IMR-90 (cell line): ENCODE measurements around the gene HADH. TPM values are rescaled to one million over a fixed set of nuclear protein-coding genes. Genes with fewer than 3 reads are reported as not detected.

ENCODE experiments used
- ATAC-seq: fragments of 200-7000 bp; cut with Tn5 transposase; 2 replicates; pipeline ENCODE4 v1.9.1; 2020; ENCODE audit warnings: low read depth, mild to moderate bottlenecking, moderate library complexity
- BruUV-seq: library from RNA; stranded (reverse); fragments of 400-500 nt; replicated peaks from 2 replicates; lab custom pipeline; 2021; lab: Mats Ljungman, UMichigan
- CTCF ChIA-PET: fragments of 300-600 bp; formaldehyde crosslinking; extraction: SDS; loops from one replicate; lab custom pipeline; 2021; ENCODE audit warnings: antibody characterized with exemption; lab: Yijun Ruan, JAX
- POLR2A ChIA-PET: fragments of 300-600 bp; sonication (Branson Sonifier 250); formaldehyde crosslinking; loops from one replicate; lab custom pipeline; 2022; ENCODE audit warnings: antibody characterized with exemption; ENCODE audit not compliant: unreplicated experiment; lab: Charles Lee
- DNase-seq: peaks from one replicate; pipeline ENCODE4 v3.0.0; 2013
- H2AFZ ChIP-seq: replicated peaks from 2 replicates; pipeline ENCODE3; 2013; ENCODE audit warnings: low read length, mild to moderate bottlenecking; ENCODE audit not compliant: poor library complexity
- H2AK5ac ChIP-seq: 2 replicates; pipeline ENCODE4 v1.6.1; 2013; ENCODE audit warnings: low read depth, low read length, inconsistent platforms
- H2AK9ac ChIP-seq: replicated peaks from 2 replicates; pipeline ENCODE3; 2013; ENCODE audit warnings: mild to moderate bottlenecking, low read depth, low read length, moderate library complexity; ENCODE audit not compliant: poor library complexity
- H2BK120ac ChIP-seq: 2 replicates; pipeline ENCODE4 v1.6.1; 2013; ENCODE audit warnings: low read depth, low read length, inconsistent platforms
- H2BK15ac ChIP-seq: 3 replicates; pipeline ENCODE4 v1.6.1; 2013; ENCODE audit warnings: low read depth, low read length, inconsistent platforms
- H2BK20ac ChIP-seq: 2 replicates; pipeline ENCODE4 v1.6.1; 2013; ENCODE audit warnings: low read depth, mild to moderate bottlenecking, inconsistent platforms, low read length, moderate library complexity
- H2BK5ac ChIP-seq: 2 replicates; pipeline ENCODE4 v1.6.1; 2013; ENCODE audit warnings: mild to moderate bottlenecking, low read depth, low read length, inconsistent platforms; ENCODE audit not compliant: poor library complexity, severe bottlenecking
- H3K14ac ChIP-seq: replicated peaks from 2 replicates; pipeline ENCODE4 v1.6.1; 2013; ENCODE audit warnings: low read depth, low read length, inconsistent platforms
- H3K18ac ChIP-seq: 2 replicates; pipeline ENCODE4 v1.6.1; 2013; ENCODE audit warnings: low read depth, low read length, control low read depth
- H3K23ac ChIP-seq: 2 replicates; pipeline ENCODE4 v1.6.1; 2013; ENCODE audit warnings: low read depth, low read length, inconsistent platforms
- H3K27ac ChIP-seq: 2 replicates; pipeline ENCODE4 v1.5.1; 2013; ENCODE audit warnings: mild to moderate bottlenecking, control low read depth, low read length; ENCODE audit not compliant: insufficient read depth
- H3K27me3 ChIP-seq: 2 replicates; pipeline ENCODE4 v1.6.1; 2013; ENCODE audit warnings: low read length; ENCODE audit not compliant: control insufficient read depth, insufficient read depth
- H3K36me3 ChIP-seq: 2 replicates; pipeline ENCODE4 v1.6.1; 2013; ENCODE audit warnings: low read length, mixed read lengths; ENCODE audit not compliant: control insufficient read depth, insufficient read depth
- H3K4ac ChIP-seq: 2 replicates; pipeline ENCODE4 v1.6.1; 2013; ENCODE audit warnings: low read depth, low read length, inconsistent platforms
- H3K4me1 ChIP-seq: 2 replicates; pipeline ENCODE4 v1.6.1; 2013; ENCODE audit warnings: low read length, mixed read lengths; ENCODE audit not compliant: control insufficient read depth, insufficient read depth
- H3K4me2 ChIP-seq: 2 replicates; pipeline ENCODE4 v1.6.1; 2013; ENCODE audit warnings: low read depth, mild to moderate bottlenecking, control low read depth, low read length, moderate library complexity
- H3K4me3 ChIP-seq: 2 replicates; pipeline ENCODE4 v1.5.1; 2013; ENCODE audit warnings: low read depth, mild to moderate bottlenecking, control low read depth, low read length, moderate library complexity; ENCODE audit not compliant: insufficient read depth
- H3K56ac ChIP-seq: 2 replicates; pipeline ENCODE4 v1.6.1; 2013; ENCODE audit warnings: low read length, inconsistent platforms; ENCODE audit not compliant: insufficient read depth; ENCODE audit errors: extremely low read depth
- H3K79me1 ChIP-seq, 2 experiments: 2 replicates each; pipeline ENCODE4 v1.6.1; 2013; ENCODE audit warnings: low read length in 2 of 2, inconsistent platforms in 1 of 2, low read depth in 1 of 2
- H3K9ac ChIP-seq: 2 replicates; pipeline ENCODE4 v1.6.1; 2013; ENCODE audit warnings: low read depth, low read length, control low read depth
- H3K9me1 ChIP-seq: 2 replicates; pipeline ENCODE4 v1.6.1; 2013; ENCODE audit warnings: low read length, inconsistent platforms; ENCODE audit not compliant: insufficient read depth
- H3K9me3 ChIP-seq: 2 replicates; pipeline ENCODE4 v1.6.1; 2013; ENCODE audit warnings: low read length; ENCODE audit not compliant: control insufficient read depth, insufficient read depth
- H4K20me1 ChIP-seq: 2 replicates; pipeline ENCODE4 v1.6.1; 2013; ENCODE audit warnings: low read length, inconsistent platforms; ENCODE audit not compliant: insufficient read depth
- H4K5ac ChIP-seq: 2 replicates; pipeline ENCODE4 v1.6.1; 2013; ENCODE audit warnings: mild to moderate bottlenecking, low read depth, low read length, control low read depth
- H4K8ac ChIP-seq, 2 experiments: 2 replicates each; pipeline ENCODE4 v1.6.1; 2013; ENCODE audit warnings: low read depth in 2 of 2, low read length in 2 of 2, control low read depth in 1 of 2, inconsistent platforms in 1 of 2
- H4K91ac ChIP-seq: 2 replicates; pipeline ENCODE4 v1.6.1; 2013; ENCODE audit warnings: low read depth, low read length, inconsistent platforms; ENCODE audit not compliant: insufficient read depth
- CEBPB ChIP-seq: IDR thresholded peaks from 2 replicates; pipeline ENCODE4 v1.6.1; 2012; ENCODE audit warnings: low read depth, low read length, improper control_type of control experiment
- ELK1 ChIP-seq: fragments of 150-350 bp; IDR thresholded peaks from 2 replicates; pipeline ENCODE4 v1.6.1; 2016; ENCODE audit warnings: low read depth, mild to moderate bottlenecking, low read length, moderate library complexity, borderline replicate concordance
- FOS ChIP-seq: fragments of 150-350 bp; IDR thresholded peaks from 2 replicates; pipeline ENCODE4 v1.6.1; 2016; ENCODE audit warnings: low read depth, low read length
- POLR2A ChIP-seq: IDR thresholded peaks from 2 replicates; pipeline ENCODE4 v1.6.1; 2012; ENCODE audit warnings: mild to moderate bottlenecking, low read depth, low read length
- RCOR1 ChIP-seq: IDR thresholded peaks from 2 replicates; pipeline ENCODE4 v1.6.1; 2012; ENCODE audit warnings: mild to moderate bottlenecking, low read length, improper control_type of control experiment; ENCODE audit not compliant: insufficient replicate concordance
- dilution Hi-C: fragments of 300-500 bp; cut with HindIII; formaldehyde crosslinking; loops from one replicate; pipeline ENCODE4 v1.14.3; 2018; ENCODE audit warnings: low sequenced_read_pairs; ENCODE audit not compliant: unreplicated experiment
- in situ Hi-C: fragments of 300-500 bp; cut with MboI; formaldehyde crosslinking; loops from 3 replicates; pipeline ENCODE4 v1.14.3; 2019; ENCODE audit warnings: low sequenced_read_pairs, inconsistent platforms, mixed read lengths
- intact Hi-C: fragments of 100-400 bp; cut with micrococcal nuclease; formaldehyde crosslinking; loops from 2 replicates; pipeline ENCODE4 v1.10.0; 2022
- polyA plus RNA-seq, 3 experiments: library from polyadenylated mRNA; depleted of rRNA; stranded (reverse); fragments of >200 nt; gene quantifications; 2 replicates each; pipeline ENCODE4 v1.2.3, GENCODE V29; 2012; ENCODE audit warnings: low replicate concordance in 1 of 3
- total RNA-seq: library from RNA; depleted of rRNA; stranded (reverse); fragments of >200 nt; gene quantifications from 2 replicates; pipeline ENCODE4 v1.2.3, GENCODE V29; 2012

The HADH gene
- total and polyA plus RNA-seq, 2 of the 4 experiments (the other 2 are of a cell fraction) = 6.8 to 22.6 TPM

GRCh38 chr4:108033348-108033747 lies 43.7 kb downstream of the HADH start:
- Histone ChIP-seq H3K14ac (no peak overlapping the region), H2BK5ac (no peak overlapping the region), H3K4me1 (peaks cover 3% of the 10 kb centered on the region; the same call in 1 of the 2 replicates), H3K9ac (no peak overlapping the region), H3K9me3 (0 out of 2 replicates have a peak, but pooled peaks cover 2% of the 10 kb centered on the region), H4K8ac (no peak overlapping the region), H2AK5ac (no peak overlapping the region), H2BK15ac (no peak overlapping the region), H3K36me3 (peaks cover 4% of the 10 kb centered on the region), H3K9me1 (no peaks in the 10 kb centered on the region; the same call in 1 of the 2 replicates), H3K27ac (no peak overlapping the region), H3K4ac (no peak overlapping the region), H4K20me1 (no peaks in the 10 kb centered on the region), H3K27me3 (no peaks in the 10 kb centered on the region), H3K4me2 (no peak overlapping the region), H4K5ac (no peak overlapping the region), H3K18ac (no peak overlapping the region), H2BK20ac (no peak overlapping the region), H3K23ac (no peak overlapping the region), H4K91ac (no peak overlapping the region), H3K56ac (no peak overlapping the region), H3K79me1 (no peaks in the 10 kb centered on the region), H2AK9ac (no peak overlapping the region), H3K4me3 (no peak overlapping the region), H2AFZ (no peak overlapping the region), H2BK120ac (no peak overlapping the region)
- no TSS peak for BruUV-seq
- in situ Hi-C loops (no loop called here), intact Hi-C loops (no loop called here), dilution Hi-C loops (no loop called here)
- ChIA-PET POLR2A (no interaction called here), CTCF (interaction anchor here (1.2 to 1.4 kb wide), 2 partner anchors 10 to 539 kb away, joined by 3 read pairs; no protein-coding TSS in a partner anchor)
- no peak for TF ChIP-seq POLR2A
- no peak for TF ChIP-seq ELK1
- TF ChIP-seq FOS = no peak
- no peak for TF ChIP-seq RCOR1
- TF ChIP-seq CEBPB = no peak
- no peak for DNase-seq
- no peak for ATAC-seq
